Ovary (tissue), 9 donors: Measurements from ENCODE around the gene FTO. TPM values are rescaled to one million over a fixed set of nuclear protein-coding genes. Genes with fewer than 3 reads are reported as not detected.

Experiments
- DNase-seq, 5 donors: peaks; one replicate each; pipeline ENCODE4 v3.0.0-alpha.2; 2019 to 2020
- H3K27ac ChIP-seq, 2 donors: fragments of 200-600 bp; one replicate each; pipeline versions ENCODE4 v1.5.1 to v1.8.0; 2019 to 2022
- H3K27me3 ChIP-seq: fragments of 200-600 bp; one replicate; pipeline ENCODE4 v1.8.0; 2022
- H3K36me3 ChIP-seq: fragments of 200-600 bp; sonication (generic); one replicate; pipeline ENCODE4 v1.5.1; 2019
- H3K4me1 ChIP-seq: one replicate; pipeline ENCODE4 v1.8.1; 2013; ENCODE audit warnings: mild to moderate bottlenecking, moderate library complexity; ENCODE audit not compliant: insufficient read depth
- H3K4me3 ChIP-seq: fragments of 200-600 bp; sonication (generic); one replicate; pipeline ENCODE4 v1.5.1; 2017
- H3K9me3 ChIP-seq, 2 donors: fragments of 200-600 bp in 1 of 2; sonication (generic) in 1 of 2; one replicate each; pipeline versions ENCODE4 v1.5.1 to v1.8.1; 2013 to 2019; ENCODE audit warnings: mild to moderate bottlenecking in 1 of 2, moderate library complexity in 1 of 2
- EP300 ChIP-seq: sonication (generic); formaldehyde crosslinking; IDR thresholded peaks from one replicate; pipeline ENCODE4 v1.6.1; 2017; ENCODE audit warnings: antibody characterized with exemption
- POLR2A ChIP-seq: fragments of 450-650 bp; IDR thresholded peaks from one replicate; pipeline ENCODE4 v1.6.1; 2017; ENCODE audit warnings: antibody characterized with exemption, mild to moderate bottlenecking, moderate library complexity
- WGBS, 3 donors: extraction: QIAGEN DNeasy Blood & Tissue Kit in 1 of 3; methylation state at CpG; one replicate each; pipeline versions ENCODE4 v1.1.5 to v1.1.7; 2013 to 2017; 5-methylcytosine and 5-hydroxymethylcytosine counted together
- intact Hi-C, 4 donors: fragments of 100-400 bp; cut with DNase I; formaldehyde crosslinking; loops; one replicate each; pipeline versions ENCODE4 v1.11.0 to v1.15.1; 2022 to 2023
- polyA plus RNA-seq, 2 donors: library from polyadenylated mRNA; stranded (reverse); fragments of 200-250 nt in 1 of 2; fragments of 350-450 nt in 1 of 2; fragmentation: Illumina TruSeq in 1 of 2; extraction: RNeasy Lipid Tissue Mini Kit (QIAGEN cat#74804) in 1 of 2; gene quantifications; one replicate each; pipeline ENCODE4 v1.2.3, GENCODE V29; 2013 to 2014
- total RNA-seq, 7 donors: library from RNA; depleted of rRNA in 2 of 7; stranded (reverse); fragments of >200 nt in 2 of 7; fragmentation: NEBNext Ultra II Directional in 3 of 7; extraction: Animal tissue kit (Norgen Biotek cat#: 25700) in 3 of 7; gene quantifications; one replicate each; pipeline versions ENCODE4 v1.1.0 to v1.2.4, GENCODE V29; 2016 to 2023
- TF ChIP-seq, protein P1 (sequence below), 3 donors: fragments of 450-650 bp in 2 of 3; fragments of 200-600 bp in 1 of 3; IDR thresholded peaks; one replicate each; pipeline versions ENCODE4 v1.5.1 to v1.8.0; 2016 to 2022; ENCODE audit warnings: antibody characterized with exemption in 3 of 3, mild to moderate bottlenecking in 1 of 3
- donor health status: DM: no; HTN: no; CAD: no; lungs with moderate emphysema.
- donor health status: DM: no; HTN: no; CAD: no.
- donor health status: Bipolar disorder and iron deficiency.
- donor health status: DM: yes; HTN: yes; CAD: no.
- donor health status: DM: no; HTN: no; CAD: no.
- donor health status: DM: yes; HTN: yes; CAD: no.

Gene FTO
- total and polyA plus RNA-seq, 9 donors, result 43.6 to 128 (median 91.4) TPM

GRCh38 chr16:54143410-54143809, 439.5 kb downstream of the FTO start:
- no peak for DNase-seq
- H3K27ac ChIP-seq, result no peak overlapping the region
- H3K27me3 ChIP-seq, result no peaks in the 10 kb centered on the region
- intact Hi-C loops, result no loop called here
- H3K9me3 ChIP-seq, result no peaks in the 10 kb centered on the region
- no peaks in the 10 kb centered on the region for H3K36me3 ChIP-seq
- no peaks in the 10 kb centered on the region for H3K4me1 ChIP-seq
- H3K4me3 ChIP-seq, result no peak overlapping the region
- WGBS, 3 donors, result 77 to 79% (median 78%) methylated on average over 4 of the region's 4 CpGs
- TF ChIP-seq EP300 (no peak), POLR2A (no peak)
- TF ChIP-seq, protein P1, sequence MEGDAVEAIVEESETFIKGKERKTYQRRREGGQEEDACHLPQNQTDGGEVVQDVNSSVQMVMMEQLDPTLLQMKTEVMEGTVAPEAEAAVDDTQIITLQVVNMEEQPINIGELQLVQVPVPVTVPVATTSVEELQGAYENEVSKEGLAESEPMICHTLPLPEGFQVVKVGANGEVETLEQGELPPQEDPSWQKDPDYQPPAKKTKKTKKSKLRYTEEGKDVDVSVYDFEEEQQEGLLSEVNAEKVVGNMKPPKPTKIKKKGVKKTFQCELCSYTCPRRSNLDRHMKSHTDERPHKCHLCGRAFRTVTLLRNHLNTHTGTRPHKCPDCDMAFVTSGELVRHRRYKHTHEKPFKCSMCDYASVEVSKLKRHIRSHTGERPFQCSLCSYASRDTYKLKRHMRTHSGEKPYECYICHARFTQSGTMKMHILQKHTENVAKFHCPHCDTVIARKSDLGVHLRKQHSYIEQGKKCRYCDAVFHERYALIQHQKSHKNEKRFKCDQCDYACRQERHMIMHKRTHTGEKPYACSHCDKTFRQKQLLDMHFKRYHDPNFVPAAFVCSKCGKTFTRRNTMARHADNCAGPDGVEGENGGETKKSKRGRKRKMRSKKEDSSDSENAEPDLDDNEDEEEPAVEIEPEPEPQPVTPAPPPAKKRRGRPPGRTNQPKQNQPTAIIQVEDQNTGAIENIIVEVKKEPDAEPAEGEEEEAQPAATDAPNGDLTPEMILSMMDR (IDR thresholded peaks at IDR 0.05), result no peak

DNA sequence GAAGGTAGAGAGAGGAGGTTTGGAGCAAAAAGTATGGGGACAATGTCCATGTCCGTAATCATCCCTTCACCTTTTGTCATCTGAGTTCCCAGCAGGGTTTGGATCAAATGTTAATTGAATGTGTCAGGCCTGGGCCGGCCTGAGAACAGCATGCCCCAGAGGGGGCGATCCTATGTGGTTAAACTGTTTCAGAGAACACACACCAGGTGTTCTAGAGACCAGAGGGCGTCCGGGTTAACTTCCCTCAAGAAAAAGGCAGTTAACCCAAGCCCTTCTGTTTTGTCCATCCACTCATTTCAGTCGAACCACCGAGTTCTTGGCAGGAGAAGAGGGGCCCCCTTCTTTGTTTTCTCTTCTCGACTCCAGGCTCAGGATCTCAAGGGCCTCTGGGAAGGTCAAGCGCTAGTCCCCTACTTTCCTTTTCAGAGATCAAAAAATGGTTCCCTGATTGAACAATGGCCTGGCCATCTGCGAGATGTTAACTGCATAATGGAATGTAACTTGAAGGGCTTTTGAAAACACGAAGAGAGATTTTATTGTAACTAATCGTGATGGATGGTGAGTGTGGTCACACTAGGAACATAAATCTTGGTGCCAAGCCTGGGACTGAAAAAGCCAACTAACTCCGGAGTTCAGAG, 440.1 kb downstream of the FTO start:
- 48 to 53% (median 49%) methylated on average over 13 of the region's 13 CpGs for WGBS, 3 donors
- TF ChIP-seq EP300, result no peak
- TF ChIP-seq, protein P1 (IDR thresholded peaks at IDR 0.05), result no peak
- Histone ChIP-seq H3K27ac (no peak overlapping the region), H3K4me1 (no peaks in the 10 kb centered on the region), H3K27me3 (no peaks in the 10 kb centered on the region), H3K9me3 (no peaks in the 10 kb centered on the region), H3K4me3 (no peak overlapping the region), H3K36me3 (no peaks in the 10 kb centered on the region)
- no peak for DNase-seq
- intact Hi-C loops, result no loop called here

DNA sequence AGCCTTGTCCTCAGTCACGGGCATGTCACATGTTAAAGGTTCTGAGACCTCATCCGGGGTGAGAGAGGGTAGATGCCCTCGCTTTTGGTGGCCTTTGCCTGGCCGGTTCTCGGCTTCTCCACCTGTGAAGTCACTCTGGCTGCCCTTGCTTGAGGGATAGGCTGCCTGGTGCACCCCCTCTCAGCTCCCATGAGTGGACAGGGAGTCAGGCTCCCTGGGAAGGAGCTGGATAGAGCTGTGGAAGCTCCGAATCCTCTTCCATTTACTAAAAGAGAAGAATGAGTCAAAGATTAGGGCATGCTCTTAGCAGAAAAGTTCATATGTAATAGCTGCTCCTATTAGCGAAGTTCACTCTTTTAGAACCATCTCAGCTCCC, 440.6 kb downstream of the FTO start:
- no peaks in the 10 kb centered on the region for H3K9me3 ChIP-seq

DNA sequence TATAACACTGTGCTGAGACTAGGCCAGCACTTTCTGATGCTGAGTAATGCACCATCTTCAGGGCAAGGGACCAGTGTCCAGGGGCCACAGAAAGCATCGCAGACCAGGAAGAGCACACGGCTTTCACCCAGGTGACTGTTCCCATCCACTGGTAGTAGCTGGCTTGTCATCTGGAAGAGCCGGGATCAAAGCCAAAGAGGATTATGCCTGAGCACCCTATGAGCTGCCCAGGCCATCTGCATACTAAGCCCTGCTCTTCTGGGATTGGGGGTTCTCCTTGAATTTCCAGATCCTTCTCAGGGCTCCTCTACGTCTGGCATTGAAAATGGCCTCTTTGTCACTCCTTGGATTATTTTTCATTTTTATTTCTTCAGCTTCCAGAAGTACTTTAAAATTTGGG, 441.9 kb downstream of the FTO start:
- Histone ChIP-seq H3K4me1 (no peaks in the 10 kb centered on the region), H3K27ac (no peak overlapping the region), H3K9me3 (no peaks in the 10 kb centered on the region), H3K4me3 (no peak overlapping the region), H3K27me3 (no peaks in the 10 kb centered on the region), H3K36me3 (no peaks in the 10 kb centered on the region)
- WGBS, 3 donors, result 75 to 92% (median 92%) methylated on average over 4 of the region's 4 CpGs
- no peak for DNase-seq
- TF ChIP-seq POLR2A, result no peak
- TF ChIP-seq, protein P1 (IDR thresholded peaks at IDR 0.05), result no peak
- no peak for TF ChIP-seq EP300
- intact Hi-C loops, result no loop called here

More for the DNA sequence above, 440.6 kb downstream of the FTO start:
- TF ChIP-seq POLR2A (no peak), EP300 (no peak)
- TF ChIP-seq, protein P1 (IDR thresholded peaks at IDR 0.05), result no peak
- H3K4me1 ChIP-seq, result no peaks in the 10 kb centered on the region
- intact Hi-C loops, result no loop called here
- H3K36me3 ChIP-seq, result no peaks in the 10 kb centered on the region
- H3K4me3 ChIP-seq, result no peak overlapping the region
- H3K27me3 ChIP-seq, result no peaks in the 10 kb centered on the region
- H3K27ac ChIP-seq, result no peak overlapping the region
- WGBS, 3 donors, result 74 to 84% (median 79%) methylated on average over 7 of the region's 7 CpGs
- no peak for DNase-seq
